IMR-90 (cell line): ENCODE data around the gene SEC31B. TPM values are rescaled to one million over a fixed set of nuclear protein-coding genes. Genes with fewer than 3 reads are reported as not detected.

Experiments
- ATAC-seq: fragments of 200-7000 bp; cut with Tn5 transposase; 2 replicates; pipeline ENCODE4 v1.9.1; 2020; ENCODE audit warnings: low read depth, mild to moderate bottlenecking, moderate library complexity
- BruUV-seq: library from RNA; stranded (reverse); fragments of 400-500 nt; replicated peaks from 2 replicates; lab custom pipeline; 2021; lab: Mats Ljungman, UMichigan
- CTCF ChIA-PET: fragments of 300-600 bp; formaldehyde crosslinking; extraction: SDS; loops from one replicate; lab custom pipeline; 2021; ENCODE audit warnings: antibody characterized with exemption; lab: Yijun Ruan, JAX
- POLR2A ChIA-PET: fragments of 300-600 bp; sonication (Branson Sonifier 250); formaldehyde crosslinking; loops from one replicate; lab custom pipeline; 2022; ENCODE audit warnings: antibody characterized with exemption; ENCODE audit not compliant: unreplicated experiment; lab: Charles Lee
- DNase-seq: peaks from one replicate; pipeline ENCODE4 v3.0.0; 2013
- H2AFZ ChIP-seq: replicated peaks from 2 replicates; pipeline ENCODE3; 2013; ENCODE audit warnings: low read length, mild to moderate bottlenecking; ENCODE audit not compliant: poor library complexity
- H2AK5ac ChIP-seq: 2 replicates; pipeline ENCODE4 v1.6.1; 2013; ENCODE audit warnings: low read depth, low read length, inconsistent platforms
- H2AK9ac ChIP-seq: replicated peaks from 2 replicates; pipeline ENCODE3; 2013; ENCODE audit warnings: mild to moderate bottlenecking, low read depth, low read length, moderate library complexity; ENCODE audit not compliant: poor library complexity
- H2BK120ac ChIP-seq: 2 replicates; pipeline ENCODE4 v1.6.1; 2013; ENCODE audit warnings: low read depth, low read length, inconsistent platforms
- H2BK15ac ChIP-seq: 3 replicates; pipeline ENCODE4 v1.6.1; 2013; ENCODE audit warnings: low read depth, low read length, inconsistent platforms
- H2BK20ac ChIP-seq: 2 replicates; pipeline ENCODE4 v1.6.1; 2013; ENCODE audit warnings: low read depth, mild to moderate bottlenecking, inconsistent platforms, low read length, moderate library complexity
- H2BK5ac ChIP-seq: 2 replicates; pipeline ENCODE4 v1.6.1; 2013; ENCODE audit warnings: mild to moderate bottlenecking, low read depth, low read length, inconsistent platforms; ENCODE audit not compliant: poor library complexity, severe bottlenecking
- H3K14ac ChIP-seq: replicated peaks from 2 replicates; pipeline ENCODE4 v1.6.1; 2013; ENCODE audit warnings: low read depth, low read length, inconsistent platforms
- H3K18ac ChIP-seq: 2 replicates; pipeline ENCODE4 v1.6.1; 2013; ENCODE audit warnings: low read depth, low read length, control low read depth
- H3K23ac ChIP-seq: 2 replicates; pipeline ENCODE4 v1.6.1; 2013; ENCODE audit warnings: low read depth, low read length, inconsistent platforms
- H3K27ac ChIP-seq: 2 replicates; pipeline ENCODE4 v1.5.1; 2013; ENCODE audit warnings: mild to moderate bottlenecking, control low read depth, low read length; ENCODE audit not compliant: insufficient read depth
- H3K27me3 ChIP-seq: 2 replicates; pipeline ENCODE4 v1.6.1; 2013; ENCODE audit warnings: low read length; ENCODE audit not compliant: control insufficient read depth, insufficient read depth
- H3K36me3 ChIP-seq: 2 replicates; pipeline ENCODE4 v1.6.1; 2013; ENCODE audit warnings: low read length, mixed read lengths; ENCODE audit not compliant: control insufficient read depth, insufficient read depth
- H3K4ac ChIP-seq: 2 replicates; pipeline ENCODE4 v1.6.1; 2013; ENCODE audit warnings: low read depth, low read length, inconsistent platforms
- H3K4me1 ChIP-seq: 2 replicates; pipeline ENCODE4 v1.6.1; 2013; ENCODE audit warnings: low read length, mixed read lengths; ENCODE audit not compliant: control insufficient read depth, insufficient read depth
- H3K4me2 ChIP-seq: 2 replicates; pipeline ENCODE4 v1.6.1; 2013; ENCODE audit warnings: low read depth, mild to moderate bottlenecking, control low read depth, low read length, moderate library complexity
- H3K4me3 ChIP-seq: 2 replicates; pipeline ENCODE4 v1.5.1; 2013; ENCODE audit warnings: low read depth, mild to moderate bottlenecking, control low read depth, low read length, moderate library complexity; ENCODE audit not compliant: insufficient read depth
- H3K56ac ChIP-seq: 2 replicates; pipeline ENCODE4 v1.6.1; 2013; ENCODE audit warnings: low read length, inconsistent platforms; ENCODE audit not compliant: insufficient read depth; ENCODE audit errors: extremely low read depth
- H3K79me1 ChIP-seq, 2 experiments: 2 replicates each; pipeline ENCODE4 v1.6.1; 2013; ENCODE audit warnings: low read length in 2 of 2, inconsistent platforms in 1 of 2, low read depth in 1 of 2
- H3K9ac ChIP-seq: 2 replicates; pipeline ENCODE4 v1.6.1; 2013; ENCODE audit warnings: low read depth, low read length, control low read depth
- H3K9me1 ChIP-seq: 2 replicates; pipeline ENCODE4 v1.6.1; 2013; ENCODE audit warnings: low read length, inconsistent platforms; ENCODE audit not compliant: insufficient read depth
- H3K9me3 ChIP-seq: 2 replicates; pipeline ENCODE4 v1.6.1; 2013; ENCODE audit warnings: low read length; ENCODE audit not compliant: control insufficient read depth, insufficient read depth
- H4K20me1 ChIP-seq: 2 replicates; pipeline ENCODE4 v1.6.1; 2013; ENCODE audit warnings: low read length, inconsistent platforms; ENCODE audit not compliant: insufficient read depth
- H4K5ac ChIP-seq: 2 replicates; pipeline ENCODE4 v1.6.1; 2013; ENCODE audit warnings: mild to moderate bottlenecking, low read depth, low read length, control low read depth
- H4K8ac ChIP-seq, 2 experiments: 2 replicates each; pipeline ENCODE4 v1.6.1; 2013; ENCODE audit warnings: low read depth in 2 of 2, low read length in 2 of 2, control low read depth in 1 of 2, inconsistent platforms in 1 of 2
- H4K91ac ChIP-seq: 2 replicates; pipeline ENCODE4 v1.6.1; 2013; ENCODE audit warnings: low read depth, low read length, inconsistent platforms; ENCODE audit not compliant: insufficient read depth
- CEBPB ChIP-seq: IDR thresholded peaks from 2 replicates; pipeline ENCODE4 v1.6.1; 2012; ENCODE audit warnings: low read depth, low read length, improper control_type of control experiment
- MAFK ChIP-seq: IDR thresholded peaks from 2 replicates; pipeline ENCODE4 v1.6.1; 2012; ENCODE audit warnings: low read depth, low read length, improper control_type of control experiment
- NFE2L2 ChIP-seq: fragments of 150-350 bp; IDR thresholded peaks from 2 replicates; pipeline ENCODE4 v1.6.1; 2016; ENCODE audit warnings: low read depth, mild to moderate bottlenecking, low read length
- POLR2A ChIP-seq: IDR thresholded peaks from 2 replicates; pipeline ENCODE4 v1.6.1; 2012; ENCODE audit warnings: mild to moderate bottlenecking, low read depth, low read length
- RAD21 ChIP-seq: IDR thresholded peaks from 2 replicates; pipeline ENCODE4 v1.6.1; 2012; ENCODE audit warnings: low read length, improper control_type of control experiment
- WGBS, 2 experiments: methylation state at CpG; one replicate each; pipeline versions ENCODE4 v1.1.5 to v1.1.7; 2013; ENCODE audit warnings: missing lambda C conversion rate in 2 of 2; ENCODE audit not compliant: insufficient read length in 1 of 2; ENCODE audit errors: extremely low coverage in 2 of 2; 5-methylcytosine and 5-hydroxymethylcytosine counted together
- dilution Hi-C: fragments of 300-500 bp; cut with HindIII; formaldehyde crosslinking; loops from one replicate; pipeline ENCODE4 v1.14.3; 2018; ENCODE audit warnings: low sequenced_read_pairs; ENCODE audit not compliant: unreplicated experiment
- in situ Hi-C: fragments of 300-500 bp; cut with MboI; formaldehyde crosslinking; loops from 3 replicates; pipeline ENCODE4 v1.14.3; 2019; ENCODE audit warnings: low sequenced_read_pairs, inconsistent platforms, mixed read lengths
- intact Hi-C: fragments of 100-400 bp; cut with micrococcal nuclease; formaldehyde crosslinking; loops from 2 replicates; pipeline ENCODE4 v1.10.0; 2022
- polyA plus RNA-seq, 3 experiments: library from polyadenylated mRNA; depleted of rRNA; stranded (reverse); fragments of >200 nt; gene quantifications; 2 replicates each; pipeline ENCODE4 v1.2.3, GENCODE V29; 2012; ENCODE audit warnings: low replicate concordance in 1 of 3
- total RNA-seq: library from RNA; depleted of rRNA; stranded (reverse); fragments of >200 nt; gene quantifications from 2 replicates; pipeline ENCODE4 v1.2.3, GENCODE V29; 2012

SEC31B gene
- total and polyA plus RNA-seq, 2 of the 4 experiments (the other 2 are of a cell fraction): 1.3 to 8.1 TPM

DNA sequence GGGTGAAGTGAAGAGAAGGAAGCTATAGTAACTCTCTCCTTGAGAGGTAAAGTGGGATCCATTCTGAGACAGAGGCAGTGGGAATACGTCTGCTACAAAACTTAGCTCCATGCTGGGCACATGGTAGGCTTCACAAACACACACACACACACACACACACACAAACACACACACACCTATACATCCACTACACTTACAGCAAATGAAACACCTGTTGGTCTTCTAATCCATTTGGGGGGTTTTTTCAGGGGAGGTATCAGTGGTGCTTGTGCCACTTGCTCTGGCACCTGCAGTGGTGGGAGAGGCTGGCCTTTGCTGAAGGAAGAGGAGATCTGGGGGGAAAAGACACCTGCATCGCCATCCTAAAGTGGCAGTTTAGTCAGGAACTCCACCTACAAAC, 14.5 kb downstream of the SEC31B start:
- H3K4me1 ChIP-seq: peaks cover 1% of the 10 kb centered on the region; the same call in 1 of the 2 replicates
- H3K27ac ChIP-seq: no peak overlapping the region
- H2BK15ac ChIP-seq: no peak overlapping the region
- no peak for DNase-seq
- no peak overlapping the region for H4K91ac ChIP-seq
- BruUV-seq: no TSS peak
- H2AK5ac ChIP-seq: no peak overlapping the region
- H3K9me3 ChIP-seq: no peaks in the 10 kb centered on the region
- POLR2A ChIA-PET: no interaction called here
- H2AK9ac ChIP-seq: no peak overlapping the region
- in situ Hi-C loops: loop anchor here (5.0 kb wide), 2 partner anchors 73 to 163 kb away; no protein-coding TSS in a partner anchor
- H3K18ac ChIP-seq: no peak overlapping the region
- no peak overlapping the region for H3K23ac ChIP-seq
- H3K36me3 ChIP-seq: peaks cover 14% of the 10 kb centered on the region
- H2BK120ac ChIP-seq: no peak overlapping the region
- CTCF ChIA-PET: interaction anchor here (0.6 kb wide), 1 partner anchor 13 kb away, joined by 3 read pairs; no protein-coding TSS in a partner anchor
- no peak overlapping the region for H3K9ac ChIP-seq
- H2BK20ac ChIP-seq: no peak overlapping the region
- no peak overlapping the region for H4K8ac ChIP-seq
- no peak overlapping the region for H3K4me2 ChIP-seq
- no peak for ATAC-seq
- no CpG with 5 or more reads among the region's 2 CpGs for WGBS, 2 experiments
- H3K9me1 ChIP-seq: peaks cover 3% of the 10 kb centered on the region; the same call in 1 of the 2 replicates
- dilution Hi-C loops: no loop called here
- H2AFZ ChIP-seq: no peak overlapping the region
- no peak overlapping the region for H2BK5ac ChIP-seq
- no peak overlapping the region for H3K56ac ChIP-seq
- no peak overlapping the region for H3K14ac ChIP-seq
- no peak overlapping the region for H3K4me3 ChIP-seq
- H3K79me1 ChIP-seq: no peaks in the 10 kb centered on the region
- no peaks in the 10 kb centered on the region for H3K27me3 ChIP-seq
- H4K20me1 ChIP-seq: no peaks in the 10 kb centered on the region
- TF ChIP-seq CEBPB: no peak
- TF ChIP-seq POLR2A: no peak
- TF ChIP-seq NFE2L2: no peak
- TF ChIP-seq RAD21: no peak
- TF ChIP-seq MAFK: no peak
- no peak overlapping the region for H3K4ac ChIP-seq
- no peak overlapping the region for H4K5ac ChIP-seq
- intact Hi-C loops: loop anchor here (10.0 kb wide), 1 partner anchor 200 kb away; no protein-coding TSS in a partner anchor
